IMR-90 (cell line): ENCODE results near the gene POLRMT.

Source experiments
- BHLHE40 ChIP-seq: fragments of 150-350 bp; IDR thresholded peaks from 2 replicates; pipeline ENCODE4 v1.6.1; 2016; ENCODE audit warnings: mild to moderate bottlenecking, low read depth, low read length
- CEBPB ChIP-seq: IDR thresholded peaks from 2 replicates; pipeline ENCODE4 v1.6.1; 2012; ENCODE audit warnings: low read depth, low read length, improper control_type of control experiment
- CHD1 ChIP-seq: IDR thresholded peaks from 2 replicates; pipeline ENCODE4 v1.6.1; 2012; ENCODE audit warnings: low read depth, low read length, improper control_type of control experiment
- CTCF ChIP-seq: conservative IDR thresholded peaks from 2 replicates; pipeline ENCODE4 v1.5.1; 2012; ENCODE audit warnings: mild to moderate bottlenecking, low read depth, low read length, improper control_type of control experiment
- ELK1 ChIP-seq: fragments of 150-350 bp; IDR thresholded peaks from 2 replicates; pipeline ENCODE4 v1.6.1; 2016; ENCODE audit warnings: low read depth, mild to moderate bottlenecking, low read length, moderate library complexity, borderline replicate concordance
- FOS ChIP-seq: fragments of 150-350 bp; IDR thresholded peaks from 2 replicates; pipeline ENCODE4 v1.6.1; 2016; ENCODE audit warnings: low read depth, low read length
- MAFK ChIP-seq: IDR thresholded peaks from 2 replicates; pipeline ENCODE4 v1.6.1; 2012; ENCODE audit warnings: low read depth, low read length, improper control_type of control experiment
- MXI1 ChIP-seq: IDR thresholded peaks from 2 replicates; pipeline ENCODE4 v1.6.1; 2012; ENCODE audit warnings: low read depth, mild to moderate bottlenecking, low read length, moderate library complexity, borderline replicate concordance
- POLR2A ChIP-seq: IDR thresholded peaks from 2 replicates; pipeline ENCODE4 v1.6.1; 2012; ENCODE audit warnings: mild to moderate bottlenecking, low read depth, low read length
- RAD21 ChIP-seq: IDR thresholded peaks from 2 replicates; pipeline ENCODE4 v1.6.1; 2012; ENCODE audit warnings: low read length, improper control_type of control experiment
- RCOR1 ChIP-seq: IDR thresholded peaks from 2 replicates; pipeline ENCODE4 v1.6.1; 2012; ENCODE audit warnings: mild to moderate bottlenecking, low read length, improper control_type of control experiment; ENCODE audit not compliant: insufficient replicate concordance
- RFX5 ChIP-seq: IDR thresholded peaks from 2 replicates; pipeline ENCODE4 v1.8.0; 2012; ENCODE audit warnings: low read depth, mild to moderate bottlenecking, low read length, moderate library complexity
- SMC3 ChIP-seq: fragments of 150-350 bp; IDR thresholded peaks from 2 replicates; pipeline ENCODE4 v1.6.1; 2016; ENCODE audit warnings: low read depth, mild to moderate bottlenecking, antibody characterized with exemption, low read length, moderate library complexity

- TF ChIP-seq CTCF (no peak), SMC3 (no peak), RAD21 (no peak), POLR2A (no peak), RFX5 (no peak), FOS (no peak), MXI1 (no peak), CHD1 (no peak), MAFK (no peak), RCOR1 (no peak), ELK1 (no peak), BHLHE40 (no peak), CEBPB (no peak)
These were observed 53.0 kb downstream of the POLRMT start for GRCh38 chr19:580274-580835.
